SJSA1 (cell line): Measurements from ENCODE around the gene DNAJC17. TPM values are rescaled to one million over a fixed set of nuclear protein-coding genes. Genes with fewer than 3 reads are reported as not detected.

Experiments
- DNase-seq, 2 experiments: peaks; one replicate each; pipeline ENCODE4 v3.0.0-alpha.2; 2015 to 2020; ENCODE audit warnings: low spot score in 2 of 2, low read depth in 1 of 2
- H3K27ac ChIP-seq: fragments of 250-450 bp; sonication (Bioruptor Pico); 2 replicates; pipeline ENCODE4 v1.5.1; 2020; ENCODE audit warnings: mild to moderate bottlenecking, moderate library complexity
- H3K27me3 ChIP-seq: fragments of 250-450 bp; sonication (Bioruptor Pico); replicated peaks from 2 replicates; pipeline ENCODE4 v1.5.1; 2020; ENCODE audit warnings: mild to moderate bottlenecking, moderate library complexity
- H3K36me3 ChIP-seq: fragments of 250-450 bp; sonication (Bioruptor Pico); 2 replicates; pipeline ENCODE4 v1.5.1; 2020; ENCODE audit warnings: mild to moderate bottlenecking
- H3K4me1 ChIP-seq: fragments of 250-450 bp; sonication (Bioruptor Pico); replicated peaks from 2 replicates; pipeline ENCODE4 v1.6.1; 2021; ENCODE audit warnings: mild to moderate bottlenecking
- H3K4me3 ChIP-seq: fragments of 250-450 bp; sonication (Bioruptor Pico); 2 replicates; pipeline ENCODE4 v1.5.1; 2020; ENCODE audit warnings: mild to moderate bottlenecking
- H3K9me3 ChIP-seq: fragments of 250-450 bp; sonication (Bioruptor Pico); replicated peaks from 2 replicates; pipeline ENCODE4 v1.5.1; 2020; ENCODE audit warnings: mild to moderate bottlenecking
- total RNA-seq: library from RNA; depleted of rRNA; stranded (reverse); fragments of >200 nt; shearing (Covaris generic); gene quantifications from 2 replicates; pipeline ENCODE4 v1.2.3, GENCODE V29; 2014

The DNAJC17 gene
- total RNA-seq, 1 experiment from 2014 or later, result 51.7 TPM

DNA sequence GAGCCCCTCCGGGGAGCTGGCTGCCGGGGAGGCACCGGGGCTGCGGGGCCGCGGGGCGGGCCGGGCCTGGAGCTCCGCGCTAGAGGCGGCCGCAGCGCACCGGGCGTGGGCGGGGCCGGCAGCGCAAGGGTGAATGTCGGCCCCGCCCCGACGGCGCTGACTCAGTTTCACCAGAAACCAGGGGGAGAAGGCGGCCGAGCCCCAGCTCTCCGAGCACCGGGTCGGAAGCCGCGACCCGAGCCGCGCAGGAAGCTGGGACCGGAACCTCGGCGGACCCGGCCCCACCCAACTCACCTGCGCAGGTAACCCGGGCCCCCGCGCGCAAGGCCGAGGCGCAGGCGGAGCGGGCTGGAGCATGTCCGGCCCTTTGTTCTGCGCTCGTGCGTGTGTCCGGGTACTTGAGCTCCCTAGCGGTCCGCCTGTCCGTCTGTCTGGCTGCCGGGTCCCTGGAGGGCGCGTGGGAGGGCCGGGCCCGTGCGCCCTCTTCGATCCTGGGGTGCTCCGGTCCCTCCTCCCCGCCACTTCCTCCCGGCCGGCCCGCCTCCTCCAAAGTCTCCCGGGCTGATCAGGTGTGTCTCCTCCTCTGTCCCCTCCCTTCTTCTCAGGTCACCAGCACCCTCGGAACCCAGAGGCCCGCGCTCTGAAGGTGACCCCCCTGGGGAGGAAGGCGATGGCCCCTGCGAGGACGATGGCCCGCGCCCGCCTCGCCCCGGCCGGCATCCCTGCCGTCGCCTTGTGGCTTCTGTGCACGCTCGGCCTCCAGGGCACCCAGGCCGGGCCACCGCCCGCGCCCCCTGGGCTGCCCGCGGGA is 36.8 kb upstream of the DNAJC17 start, which contains the start of gene SPINT1:
TSS of gene SPINT1 (plus strand) at position 164 of the 811 bp plus-strand sequence. CDS start at position 671, 507 bp downstream.
- Histone ChIP-seq H3K36me3 (no peaks in the 10 kb centered on the region), H3K4me1 (peaks cover 12% of the 10 kb centered on the region), H3K9me3 (0 out of 2 replicates have a peak, but pooled peaks cover 4% of the 10 kb centered on the region), H3K27ac (no peak within 1 kb of the TSS), H3K4me3 (peak within 1 kb of the TSS; percentile 17), H3K27me3 (peaks cover 28% of the 10 kb centered on the region)
- no peak for DNase-seq

DNA sequence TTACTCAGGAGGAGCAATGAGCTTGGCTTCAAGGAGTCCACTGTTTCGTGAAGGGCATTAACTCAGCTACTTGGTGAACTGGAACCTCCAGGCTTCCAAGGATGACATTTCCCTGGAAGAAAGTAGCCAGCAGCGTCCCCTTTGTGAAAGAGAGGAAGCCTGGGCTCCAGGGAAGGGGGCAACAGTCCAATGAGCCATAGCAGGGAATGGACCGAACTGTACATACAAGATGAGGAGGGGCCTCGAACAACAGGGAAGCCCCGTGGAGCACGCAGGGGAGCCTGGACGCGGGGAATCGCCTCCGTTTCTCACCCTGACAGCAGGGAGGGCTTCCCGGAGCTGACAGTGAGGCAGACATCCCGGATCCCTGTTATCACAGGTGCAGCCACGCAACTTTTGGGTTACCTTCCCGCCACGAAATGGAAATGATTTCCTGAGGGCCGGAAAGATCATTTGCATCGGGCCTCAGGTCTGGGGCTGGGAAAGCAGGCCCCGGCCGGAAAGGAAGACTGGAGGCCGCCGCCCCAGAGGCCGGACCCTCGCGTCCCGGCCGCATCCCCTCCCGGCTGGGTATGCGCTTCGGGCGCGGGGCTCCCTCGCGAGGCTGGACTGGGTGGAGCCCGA is 36.1 kb upstream of the DNAJC17 start:
- 0 out of 2 replicates have a peak, but pooled peaks cover 4% of the 10 kb centered on the region for H3K9me3 ChIP-seq
- H3K4me1 ChIP-seq, result peaks cover 12% of the 10 kb centered on the region
- H3K27me3 ChIP-seq, result peaks cover 26% of the 10 kb centered on the region
- H3K4me3 ChIP-seq, result no peak overlapping the region
- no peak for DNase-seq
- H3K27ac ChIP-seq, result no peak overlapping the region
- H3K36me3 ChIP-seq, result no peaks in the 10 kb centered on the region

DNA sequence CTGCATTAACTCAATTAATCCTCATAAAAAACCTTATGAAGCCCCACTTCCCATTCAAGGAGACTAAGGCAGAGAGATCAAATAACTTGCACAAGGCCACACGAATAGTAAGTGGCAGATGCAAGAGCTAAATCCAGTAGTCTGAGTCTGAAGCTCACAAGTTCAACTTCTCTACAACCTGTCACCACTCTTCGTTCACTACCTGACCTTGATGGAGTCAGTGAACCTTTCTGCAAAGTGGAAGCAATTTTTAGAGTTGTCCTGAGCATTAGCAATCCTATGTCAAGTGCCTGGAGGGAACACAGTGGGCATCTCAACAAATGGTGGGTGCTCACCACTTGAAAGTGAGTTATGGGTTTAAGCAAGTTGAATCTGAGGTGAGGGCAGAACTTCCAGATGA is 34.5 kb upstream of the DNAJC17 start:
- no peak overlapping the region for H3K27ac ChIP-seq
- peaks cover 12% of the 10 kb centered on the region for H3K4me1 ChIP-seq
- H3K9me3 ChIP-seq, result 0 out of 2 replicates have a peak, but pooled peaks cover 4% of the 10 kb centered on the region
- peaks cover 25% of the 10 kb centered on the region for H3K27me3 ChIP-seq
- no peak for DNase-seq
- no peak overlapping the region for H3K4me3 ChIP-seq
- no peaks in the 10 kb centered on the region for H3K36me3 ChIP-seq

DNA sequence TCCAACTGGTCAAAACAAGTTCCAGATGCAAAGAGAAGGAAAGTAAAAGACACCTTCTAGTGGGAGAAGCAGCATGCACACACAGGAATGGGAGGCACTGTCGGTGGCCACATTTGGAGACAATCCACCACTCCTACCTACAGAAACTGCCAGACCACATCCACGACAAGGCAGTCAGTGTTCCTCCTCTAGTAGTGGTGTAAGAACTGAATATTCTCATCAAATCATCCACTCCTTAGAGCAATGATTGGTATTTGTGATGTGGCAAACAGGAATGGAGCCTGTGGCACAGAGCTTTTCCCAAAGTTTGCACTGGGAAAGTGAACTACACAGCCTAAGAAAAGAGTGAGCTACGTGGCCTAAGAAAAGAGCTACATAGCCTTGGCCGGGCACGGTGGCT is 31.5 kb upstream of the DNAJC17 start:
- Histone ChIP-seq H3K9me3 (no peaks in the 10 kb centered on the region), H3K4me1 (peaks cover 13% of the 10 kb centered on the region), H3K27ac (no peak overlapping the region), H3K4me3 (no peak overlapping the region), H3K36me3 (no peaks in the 10 kb centered on the region), H3K27me3 (peaks cover 14% of the 10 kb centered on the region; the same call in 1 of the 2 replicates)
- no peak for DNase-seq

DNA sequence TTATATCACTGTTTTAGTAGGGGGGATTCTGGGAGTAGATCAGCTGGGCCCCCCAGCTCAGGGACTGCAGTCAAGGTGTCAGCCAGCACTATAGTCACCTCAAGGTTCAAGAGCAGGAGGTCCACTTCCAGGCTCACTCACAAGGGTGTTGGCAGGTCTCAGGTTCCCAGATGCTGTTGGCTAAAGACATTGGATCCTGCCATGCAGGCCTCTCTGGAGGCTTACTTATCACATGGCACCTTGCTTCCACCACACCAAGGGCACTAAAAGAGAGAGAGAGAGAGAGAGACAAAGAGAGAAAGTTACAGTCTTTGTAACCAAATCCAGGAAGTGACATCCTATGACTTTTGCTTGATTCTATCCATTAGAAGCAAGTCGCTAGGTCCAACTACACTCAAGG is 28.7 kb upstream of the DNAJC17 start:
- Histone ChIP-seq H3K4me1 (peaks cover 12% of the 10 kb centered on the region), H3K9me3 (no peaks in the 10 kb centered on the region), H3K27ac (no peak overlapping the region), H3K4me3 (no peak overlapping the region), H3K27me3 (no peaks in the 10 kb centered on the region), H3K36me3 (no peaks in the 10 kb centered on the region)
- no peak for DNase-seq

DNA sequence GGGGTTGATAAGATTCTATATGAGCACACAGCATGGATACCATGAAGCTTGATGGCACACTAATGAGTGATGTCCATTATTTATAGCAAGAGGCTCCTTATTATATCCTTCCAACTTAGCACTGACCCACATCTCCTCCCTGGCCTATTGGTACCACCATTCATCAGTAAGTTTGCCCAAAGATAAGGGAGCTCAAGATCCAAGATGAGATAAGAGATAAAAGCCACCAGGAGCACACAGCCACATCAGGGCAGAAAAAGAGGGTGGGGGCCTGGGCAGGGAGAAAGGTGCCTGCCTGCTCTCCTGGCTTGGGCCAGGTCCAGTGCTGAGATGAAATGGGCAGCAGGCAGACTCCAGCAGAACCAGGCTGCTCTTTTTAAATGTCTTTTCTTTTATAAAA is 25.6 kb upstream of the DNAJC17 start:
- no peak for DNase-seq
- Histone ChIP-seq H3K9me3 (no peaks in the 10 kb centered on the region), H3K4me1 (peaks cover 12% of the 10 kb centered on the region), H3K27me3 (no peaks in the 10 kb centered on the region), H3K4me3 (no peak overlapping the region), H3K27ac (no peak overlapping the region), H3K36me3 (no peaks in the 10 kb centered on the region)

DNA sequence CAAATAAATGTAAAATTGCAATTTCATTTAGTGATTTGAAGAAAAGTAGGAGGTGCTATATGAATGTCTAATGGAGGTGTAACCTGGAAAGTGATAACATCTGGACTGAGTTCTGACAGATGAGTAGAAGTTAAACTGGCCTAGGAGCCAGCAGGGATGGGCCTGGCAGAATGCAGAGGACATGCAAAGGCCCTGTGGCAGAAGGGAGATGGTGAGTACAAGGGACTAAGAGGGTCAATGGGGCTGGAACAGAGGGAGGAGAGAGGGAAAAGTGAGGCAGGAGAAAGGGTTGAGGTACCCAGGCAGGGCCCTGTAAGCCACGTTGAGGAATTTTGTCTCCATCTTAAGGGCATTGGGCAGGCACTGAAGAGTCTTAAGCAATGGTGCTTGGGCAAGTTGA is 24.6 kb upstream of the DNAJC17 start:
- no peak overlapping the region for H3K27ac ChIP-seq
- no peak for DNase-seq

DNA sequence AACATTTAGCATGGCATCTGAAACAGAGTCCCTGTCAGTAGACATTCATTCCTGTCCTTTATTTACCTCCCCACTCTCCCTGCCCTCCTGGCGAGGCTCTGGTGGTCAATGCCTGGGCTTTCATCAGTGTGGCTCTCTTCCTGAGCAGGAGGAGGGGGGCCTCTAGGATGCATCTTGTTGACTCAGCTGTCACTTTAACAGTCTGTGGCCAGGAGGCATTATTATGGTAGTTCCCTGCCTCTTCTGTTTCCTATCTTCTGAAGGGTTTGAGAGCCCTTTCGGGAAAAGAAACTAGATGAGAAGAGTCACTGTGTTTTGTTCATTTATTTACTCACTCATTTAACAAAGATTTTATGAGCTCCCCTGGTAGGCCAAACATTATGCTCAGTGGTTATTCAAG is 23.6 kb upstream of the DNAJC17 start:
- Histone ChIP-seq H3K4me3 (no peak overlapping the region), H3K9me3 (no peaks in the 10 kb centered on the region), H3K27me3 (no peaks in the 10 kb centered on the region), H3K27ac (no peak overlapping the region), H3K36me3 (no peaks in the 10 kb centered on the region), H3K4me1 (peaks cover 17% of the 10 kb centered on the region)
- DNase-seq, result no peak

More for the DNA sequence above, 24.6 kb upstream of the DNAJC17 start:
- Histone ChIP-seq H3K9me3 (no peaks in the 10 kb centered on the region), H3K36me3 (no peaks in the 10 kb centered on the region), H3K27me3 (no peaks in the 10 kb centered on the region), H3K4me1 (peaks cover 12% of the 10 kb centered on the region), H3K4me3 (no peak overlapping the region)

DNA sequence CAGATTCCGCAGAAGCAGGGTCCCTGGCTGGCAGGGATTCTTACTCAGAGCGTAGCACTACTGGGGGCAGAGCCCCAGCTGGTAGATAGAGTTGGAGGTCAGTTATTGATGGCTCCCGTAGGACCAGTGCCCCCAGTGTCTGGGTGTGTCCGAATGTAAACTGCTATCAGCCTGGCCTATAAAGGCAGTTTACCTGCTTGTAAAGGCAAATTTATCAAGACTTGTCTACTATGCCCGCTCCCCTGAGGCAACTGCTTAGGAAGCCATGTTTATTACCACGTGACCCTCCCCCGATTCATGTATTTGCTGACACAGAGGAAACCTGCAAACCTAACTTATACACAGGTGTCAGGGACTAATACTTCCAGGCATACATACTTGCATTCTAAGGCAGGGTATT is 21.8 kb upstream of the DNAJC17 start:
- Histone ChIP-seq H3K4me3 (no peak overlapping the region), H3K36me3 (no peaks in the 10 kb centered on the region), H3K4me1 (peaks cover 10% of the 10 kb centered on the region), H3K27ac (no peak overlapping the region), H3K27me3 (no peaks in the 10 kb centered on the region), H3K9me3 (no peaks in the 10 kb centered on the region)
- DNase-seq, result no peak

DNA sequence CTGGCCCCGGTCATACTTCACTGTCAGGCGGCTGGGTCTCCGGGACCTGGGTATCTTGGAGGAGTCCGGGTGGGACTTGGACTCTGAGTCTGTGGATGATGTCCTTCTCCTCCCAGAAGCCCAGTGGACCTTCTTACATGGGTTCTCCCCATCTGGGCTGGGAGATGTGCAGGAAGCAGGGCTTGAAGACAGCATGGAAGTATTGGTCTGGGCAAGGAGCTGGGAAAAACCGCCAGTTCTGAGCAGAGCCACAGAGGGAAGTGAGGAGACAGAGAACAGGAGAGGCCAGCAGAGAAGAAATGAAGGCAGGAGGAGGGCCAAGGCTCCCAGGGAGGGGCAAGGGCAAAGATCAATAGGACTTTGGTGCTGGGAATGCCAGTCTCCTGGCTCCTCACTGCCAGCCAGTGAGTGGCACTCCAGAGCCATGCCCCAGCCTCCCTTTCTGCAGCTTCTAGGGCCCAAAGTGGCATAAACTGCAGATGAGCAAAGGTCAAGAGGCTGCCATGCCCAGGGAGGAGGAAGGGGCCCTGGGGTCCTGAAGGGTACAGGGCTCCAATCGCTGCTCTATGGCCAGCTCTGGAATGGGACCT is 21.3 kb upstream of the DNAJC17 start, which contains the start of gene PPP1R14D:
TSS of gene PPP1R14D (minus strand) at position 262 of the 590 bp plus-strand sequence. CDS start at position 195, 67 bp downstream.
- peaks cover 10% of the 10 kb centered on the region for H3K4me1 ChIP-seq
- no peak within 1 kb of the TSS for H3K27ac ChIP-seq
- no peak for DNase-seq

DNA sequence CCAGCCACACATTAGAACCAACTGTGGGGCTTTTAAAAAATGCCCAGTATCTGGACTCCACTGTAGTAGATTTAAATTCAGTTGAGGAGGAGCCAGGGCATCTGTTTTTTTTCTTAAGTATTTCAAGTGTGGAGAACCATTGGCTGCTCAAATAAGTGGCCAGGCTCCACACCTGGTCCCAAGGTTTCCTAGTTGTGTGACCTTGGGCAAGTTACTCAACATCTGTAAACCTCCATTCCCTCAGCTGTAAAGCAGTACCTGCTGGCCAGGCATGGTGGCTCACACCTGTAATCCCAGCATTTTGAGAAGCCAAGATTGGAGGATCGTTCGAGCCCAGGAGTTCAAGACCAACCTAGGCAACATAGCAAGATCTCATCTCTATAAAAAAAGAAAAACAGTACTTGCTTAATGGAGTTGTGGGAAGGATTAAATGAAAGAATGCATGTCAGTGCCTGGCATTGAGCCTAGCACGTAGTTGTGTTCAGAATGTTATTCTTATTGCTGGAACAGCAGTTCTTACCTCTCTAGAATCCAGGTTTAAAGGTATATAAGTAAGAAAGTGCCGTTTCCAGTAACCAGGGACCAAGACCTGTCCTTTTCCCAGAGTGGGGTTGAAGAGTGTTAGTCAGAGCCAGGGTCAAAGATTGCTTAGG is 19.3 kb upstream of the DNAJC17 start:
- peaks cover 10% of the 10 kb centered on the region for H3K4me1 ChIP-seq
- no peak for DNase-seq
- no peaks in the 10 kb centered on the region for H3K9me3 ChIP-seq
- H3K27me3 ChIP-seq, result no peaks in the 10 kb centered on the region
- no peaks in the 10 kb centered on the region for H3K36me3 ChIP-seq
- H3K27ac ChIP-seq, result no peak overlapping the region
- H3K4me3 ChIP-seq, result no peak overlapping the region

More for the DNA sequence above, 21.3 kb upstream of the DNAJC17 start, which contains the start of gene PPP1R14D:
- H3K27me3 ChIP-seq, result no peaks in the 10 kb centered on the region
- H3K4me3 ChIP-seq, result no peak within 1 kb of the TSS
- H3K36me3 ChIP-seq, result no peaks in the 10 kb centered on the region
- H3K9me3 ChIP-seq, result no peaks in the 10 kb centered on the region

DNA sequence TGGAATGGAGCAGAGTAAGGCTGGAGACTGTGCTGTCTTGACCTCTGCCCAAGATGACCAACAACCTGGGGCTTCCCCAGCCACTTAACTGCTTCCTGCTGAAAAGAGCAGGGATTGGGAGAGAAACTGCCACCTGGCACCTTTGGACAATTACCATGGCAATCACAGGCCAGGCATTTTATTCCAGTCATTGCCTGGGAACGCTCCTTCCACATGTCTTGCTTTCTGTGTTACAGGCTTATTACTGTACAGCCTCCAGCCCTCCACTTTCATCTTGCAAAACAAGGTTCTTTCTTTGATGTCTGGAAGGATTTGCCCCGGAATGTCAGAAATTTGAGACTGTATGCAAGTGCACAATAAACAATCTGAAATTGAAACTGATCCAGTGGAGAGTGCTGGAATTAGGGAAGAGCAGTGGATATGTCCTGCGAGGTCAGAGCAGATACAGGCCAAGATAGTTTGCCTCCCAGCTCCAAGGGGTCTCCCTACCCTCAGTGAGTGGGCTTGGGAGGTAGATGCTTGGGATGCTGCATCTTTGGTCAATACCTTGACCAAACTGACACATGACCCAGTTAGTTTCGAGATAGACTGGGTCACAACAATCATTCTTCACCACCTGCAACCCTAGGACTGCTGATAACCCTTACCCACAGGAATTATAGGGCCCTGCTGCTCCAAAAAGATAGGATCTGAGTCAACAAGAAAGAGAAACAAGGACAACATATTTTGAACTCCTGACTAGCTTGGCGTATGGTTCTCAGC is 18.6 kb upstream of the DNAJC17 start:
- H3K27me3 ChIP-seq, result no peaks in the 10 kb centered on the region
- H3K27ac ChIP-seq, result no peak overlapping the region
- H3K36me3 ChIP-seq, result no peaks in the 10 kb centered on the region
- peak in 1 of 2 experiments; percentile 35 for DNase-seq
- no peaks in the 10 kb centered on the region for H3K9me3 ChIP-seq
- H3K4me3 ChIP-seq, result no peak overlapping the region
- H3K4me1 ChIP-seq, result peaks cover 10% of the 10 kb centered on the region
